Tibial nerve (tissue), 4 donors: ENCODE results near the gene FAM13B. TPM values are rescaled to one million over a fixed set of nuclear protein-coding genes. Genes with fewer than 3 reads are reported as not detected.
A peak's percentile ranks its signal among the peaks of the same experiment; 100 is the strongest.

ENCODE experiments used
- DNase-seq, 2 donors: peaks; one replicate each; pipeline ENCODE4 v3.0.0-alpha.2; 2019; ENCODE audit warnings: low spot score in 2 of 2
- H3K27ac ChIP-seq, 4 donors: fragments of 200-600 bp; sonication (generic) in 3 of 4; one replicate each; pipeline ENCODE4 v1.5.1; 2017 to 2019; ENCODE audit warnings: mild to moderate bottlenecking in 1 of 4
- H3K27me3 ChIP-seq, 2 donors: fragments of 200-600 bp; sonication (generic) in 1 of 2; one replicate each; pipeline versions ENCODE4 v1.5.1 to v1.6.0; 2017 to 2019
- H3K36me3 ChIP-seq, 3 donors: fragments of 200-600 bp; sonication (generic); one replicate each; pipeline ENCODE4 v1.5.1; 2018 to 2019
- H3K4me1 ChIP-seq, 4 donors: fragments of 200-600 bp; sonication (generic) in 3 of 4; one replicate each; pipeline ENCODE4 v1.5.1; 2017 to 2019
- H3K4me3 ChIP-seq, 4 donors: fragments of 200-600 bp; sonication (generic) in 3 of 4; one replicate each; pipeline ENCODE4 v1.5.1; 2017 to 2019; ENCODE audit warnings: mild to moderate bottlenecking in 1 of 4, moderate library complexity in 1 of 4
- H3K9me3 ChIP-seq, 4 donors: fragments of 200-600 bp; sonication (generic) in 3 of 4; one replicate each; pipeline ENCODE4 v1.5.1; 2017 to 2019
- EP300 ChIP-seq, 2 donors: sonication (generic); formaldehyde crosslinking; IDR thresholded peaks; one replicate each; pipeline ENCODE4 v1.6.1; 2017; ENCODE audit warnings: antibody characterized with exemption in 2 of 2, mild to moderate bottlenecking in 1 of 2
- POLR2A ChIP-seq, 2 donors: fragments of 450-650 bp; IDR thresholded peaks; one replicate each; pipeline ENCODE4 v1.6.1; 2017; ENCODE audit warnings: antibody characterized with exemption in 2 of 2, mild to moderate bottlenecking in 2 of 2, moderate library complexity in 2 of 2
- WGBS, 2 donors: methylation state at CpG; one replicate each; pipeline ENCODE4 v1.1.5; 2018; 5-methylcytosine and 5-hydroxymethylcytosine counted together
- total RNA-seq, 4 donors: library from RNA; depleted of rRNA; stranded (reverse); fragments of >200 nt; gene quantifications; one replicate each; pipeline ENCODE4 v1.1.0, GENCODE V29; 2016
- TF ChIP-seq, protein P1 (sequence below), 5 experiments: fragments of 200-600 bp in 3 of 5; fragments of 450-650 bp in 2 of 5; sonication (generic) in 3 of 5; IDR thresholded peaks; one replicate each; pipeline ENCODE4 v1.5.1; 2016 to 2019; ENCODE audit warnings: antibody characterized with exemption in 5 of 5, mild to moderate bottlenecking in 3 of 5, moderate library complexity in 2 of 5

The FAM13B gene
- total RNA-seq, 4 donors from 2014 or later, result 59.4 to 85.9 (median 72.3) TPM

DNA sequence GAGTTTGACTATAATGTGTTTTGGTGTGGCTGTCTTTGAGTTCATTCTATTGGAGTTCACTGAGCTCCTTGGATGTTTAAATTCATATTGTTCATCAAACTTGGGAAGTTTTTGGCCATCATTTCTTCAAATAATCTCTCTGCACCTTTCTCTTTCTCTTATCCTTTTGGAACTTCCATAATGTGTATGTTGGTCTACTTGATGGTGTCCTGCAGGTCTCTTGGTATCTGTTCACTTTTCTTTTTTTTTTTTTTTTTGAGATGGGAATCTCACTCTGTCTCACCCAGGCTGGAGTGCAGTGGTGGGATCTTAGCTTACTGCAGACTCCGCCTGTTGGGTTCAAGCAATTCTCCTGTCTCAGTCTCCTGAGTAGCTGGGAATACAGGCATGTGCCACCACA, 116.0 kb downstream of the FAM13B start:
- 94 to 100% methylated on average over 1 of the region's 1 CpG for WGBS, 2 donors
- H3K36me3 ChIP-seq, result no peaks in the 10 kb centered on the region
- TF ChIP-seq, protein P1, sequence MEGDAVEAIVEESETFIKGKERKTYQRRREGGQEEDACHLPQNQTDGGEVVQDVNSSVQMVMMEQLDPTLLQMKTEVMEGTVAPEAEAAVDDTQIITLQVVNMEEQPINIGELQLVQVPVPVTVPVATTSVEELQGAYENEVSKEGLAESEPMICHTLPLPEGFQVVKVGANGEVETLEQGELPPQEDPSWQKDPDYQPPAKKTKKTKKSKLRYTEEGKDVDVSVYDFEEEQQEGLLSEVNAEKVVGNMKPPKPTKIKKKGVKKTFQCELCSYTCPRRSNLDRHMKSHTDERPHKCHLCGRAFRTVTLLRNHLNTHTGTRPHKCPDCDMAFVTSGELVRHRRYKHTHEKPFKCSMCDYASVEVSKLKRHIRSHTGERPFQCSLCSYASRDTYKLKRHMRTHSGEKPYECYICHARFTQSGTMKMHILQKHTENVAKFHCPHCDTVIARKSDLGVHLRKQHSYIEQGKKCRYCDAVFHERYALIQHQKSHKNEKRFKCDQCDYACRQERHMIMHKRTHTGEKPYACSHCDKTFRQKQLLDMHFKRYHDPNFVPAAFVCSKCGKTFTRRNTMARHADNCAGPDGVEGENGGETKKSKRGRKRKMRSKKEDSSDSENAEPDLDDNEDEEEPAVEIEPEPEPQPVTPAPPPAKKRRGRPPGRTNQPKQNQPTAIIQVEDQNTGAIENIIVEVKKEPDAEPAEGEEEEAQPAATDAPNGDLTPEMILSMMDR (IDR thresholded peaks at IDR 0.05), result no peak
- TF ChIP-seq POLR2A (IDR thresholded peaks at IDR 0.05) (no peak), EP300 (IDR thresholded peaks at IDR 0.05) (no peak)

DNA sequence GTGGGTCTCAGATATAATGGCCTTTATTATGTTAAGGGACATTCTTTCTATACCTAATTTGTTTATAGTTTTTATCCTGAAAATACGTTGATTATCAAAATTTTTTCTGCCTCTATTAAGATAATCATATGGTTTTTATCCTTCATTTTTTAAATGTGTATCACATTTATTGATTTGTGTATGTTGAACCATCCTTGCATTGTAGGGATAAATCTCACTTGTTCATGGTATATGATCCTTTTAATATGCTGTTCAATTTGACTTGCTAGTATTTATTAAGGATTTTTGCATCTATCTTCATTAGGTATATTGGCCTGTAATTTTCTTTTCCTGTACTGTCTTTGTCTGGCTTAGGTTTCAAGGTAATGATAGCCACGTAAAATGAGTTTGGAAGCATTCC, 118.1 kb downstream of the FAM13B start:
- no peak overlapping the region for H3K4me3 ChIP-seq
- no peak for TF ChIP-seq POLR2A (IDR thresholded peaks at IDR 0.05)
- TF ChIP-seq, protein P1 (IDR thresholded peaks at IDR 0.05), result no peak
- TF ChIP-seq EP300 (IDR thresholded peaks at IDR 0.05), result no peak
- H3K36me3 ChIP-seq, result no peaks in the 10 kb centered on the region
- WGBS, 2 donors, result 93 to 95% methylated on average over 2 of the region's 2 CpGs
- peaks cover 0 to 22% (median 0%) of the 10 kb centered on the region in 4 donors for H3K9me3 ChIP-seq
- no peak for DNase-seq
- no peaks in the 10 kb centered on the region for H3K4me1 ChIP-seq
- no peak overlapping the region for H3K27ac ChIP-seq
- no peaks in the 10 kb centered on the region for H3K27me3 ChIP-seq

More for the DNA sequence above, 116.0 kb downstream of the FAM13B start:
- DNase-seq, result no peak
- no peaks in the 10 kb centered on the region for H3K27me3 ChIP-seq
- no peak overlapping the region for H3K27ac ChIP-seq
- no peak overlapping the region for H3K4me3 ChIP-seq
- H3K9me3 ChIP-seq, result peaks cover 0 to 16% (median 0%) of the 10 kb centered on the region in 4 donors
- H3K4me1 ChIP-seq, result no peaks in the 10 kb centered on the region

DNA sequence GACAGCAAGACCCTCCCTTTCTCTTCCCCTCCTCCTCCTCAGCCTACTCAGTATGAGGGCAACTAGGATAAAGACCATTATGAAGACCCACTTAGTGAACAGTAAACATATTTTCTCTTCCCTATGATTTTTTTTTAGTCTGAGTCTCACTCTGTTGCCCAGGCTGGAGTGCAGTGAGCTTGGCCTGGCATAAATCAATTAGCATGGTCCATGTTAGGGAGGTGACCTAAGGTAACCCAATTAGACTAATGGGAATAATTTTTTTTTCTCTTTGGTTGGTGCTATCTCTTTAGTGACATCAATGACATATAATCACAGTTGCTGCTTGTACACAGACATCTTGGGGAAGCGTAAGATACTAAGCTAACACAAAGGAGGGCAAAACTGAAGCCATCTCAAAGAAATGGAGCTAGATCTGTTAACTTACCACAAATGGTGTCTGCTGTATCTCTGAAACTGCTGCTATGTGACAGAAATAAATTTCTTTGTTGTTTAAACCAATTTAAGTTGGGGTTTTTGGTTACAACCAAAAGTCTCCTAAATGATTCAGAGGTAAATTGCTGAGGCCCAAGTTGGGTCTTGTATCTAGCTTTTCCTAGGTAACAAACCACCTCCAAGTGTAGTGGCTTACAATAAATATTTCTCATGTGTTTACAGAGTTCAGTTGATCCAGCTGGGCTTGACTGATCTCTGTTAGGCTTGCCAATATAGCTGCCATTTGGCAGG, 130.3 kb downstream of the FAM13B start:
- no peak for DNase-seq
- no peak overlapping the region for H3K4me3 ChIP-seq
- H3K27me3 ChIP-seq, result no peaks in the 10 kb centered on the region
- H3K9me3 ChIP-seq, result no peaks in the 10 kb centered on the region
- peaks cover 0 to 4% (median 0%) of the 10 kb centered on the region in 4 donors for H3K4me1 ChIP-seq
- no peaks in the 10 kb centered on the region for H3K36me3 ChIP-seq
- peak overlapping the region in 1 of 4 donors; percentile 67 for H3K27ac ChIP-seq
- 96 to 98% methylated on average over 1 of the region's 1 CpG for WGBS, 2 donors
- TF ChIP-seq, protein P1 (IDR thresholded peaks at IDR 0.05), result no peak
- TF ChIP-seq EP300 (IDR thresholded peaks at IDR 0.05), result no peak
- TF ChIP-seq POLR2A (IDR thresholded peaks at IDR 0.05), result no peak

DNA sequence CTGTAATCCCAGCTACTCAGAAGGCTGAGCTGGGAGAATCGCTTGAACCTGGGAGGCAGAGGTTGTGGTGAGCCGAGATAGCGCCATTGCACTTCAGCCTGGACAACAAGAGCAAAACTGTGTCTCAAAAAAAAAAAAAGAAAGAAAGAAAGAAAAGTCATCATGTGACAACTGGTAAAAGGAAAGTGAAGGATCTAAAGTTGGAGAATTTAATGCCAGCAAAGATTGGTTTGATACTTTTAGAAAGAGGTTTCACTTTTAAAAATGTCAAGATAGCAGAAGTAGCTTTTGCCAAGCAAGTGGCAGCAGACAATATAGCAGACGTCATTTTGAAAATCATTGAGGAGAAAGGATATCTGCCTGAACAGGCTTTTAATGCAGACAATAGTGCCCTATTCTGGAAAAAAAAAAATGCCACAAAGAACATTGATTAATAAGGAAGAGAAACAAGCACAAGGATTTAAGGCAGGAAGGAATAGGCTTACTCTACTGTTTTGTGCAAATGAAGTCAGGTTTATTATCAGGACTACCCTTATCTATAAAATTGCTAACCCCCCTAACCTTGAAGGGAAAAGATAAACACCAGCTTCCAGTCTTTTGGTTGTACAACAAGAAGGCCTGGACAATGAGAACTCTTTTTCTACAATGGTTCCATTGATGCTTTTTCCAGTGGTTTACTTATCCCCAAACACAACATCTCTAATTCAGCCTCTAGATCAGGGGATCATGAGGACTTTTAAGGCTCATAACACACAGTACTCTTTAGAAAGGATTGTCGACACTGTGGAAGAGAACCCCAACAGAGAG, 131.7 kb downstream of the FAM13B start:
- Histone ChIP-seq H3K27me3 (no peaks in the 10 kb centered on the region), H3K27ac (peak overlapping the region in 3 of 4 donors; percentile 29 to 67 (median 59)), H3K4me1 (peaks cover 0 to 4% (median 0%) of the 10 kb centered on the region in 4 donors), H3K4me3 (peak overlapping the region in 1 of 4 donors; percentile 1), H3K9me3 (no peaks in the 10 kb centered on the region), H3K36me3 (no peaks in the 10 kb centered on the region)
- 48 to 56% methylated on average over 5 of the region's 5 CpGs for WGBS, 2 donors
- TF ChIP-seq EP300 (IDR thresholded peaks at IDR 0.05), result no peak
- no peak for TF ChIP-seq POLR2A (IDR thresholded peaks at IDR 0.05)
- TF ChIP-seq, protein P1 (IDR thresholded peaks at IDR 0.05), result no peak
- no peak for DNase-seq

DNA sequence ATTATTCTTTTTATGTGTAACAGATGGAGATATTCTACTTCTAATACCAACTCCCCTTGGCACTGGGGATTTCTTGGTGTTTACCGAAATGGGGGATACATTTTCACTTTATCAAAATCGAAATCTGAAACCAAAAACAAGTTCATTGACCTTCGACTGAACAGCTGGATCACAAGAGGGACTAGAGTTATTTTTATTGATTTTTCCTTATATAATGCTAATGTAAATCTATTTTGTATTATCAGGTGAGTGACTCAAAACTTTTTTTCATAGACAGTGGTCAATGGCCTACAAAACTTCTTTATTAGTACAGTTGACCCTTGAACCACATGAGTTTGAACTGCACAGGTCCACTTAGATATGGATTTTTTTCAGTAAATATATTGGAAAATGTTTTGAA, 133.4 kb downstream of the FAM13B start:
- 86 to 92% methylated on average over 3 of the region's 3 CpGs for WGBS, 2 donors
- H3K27ac ChIP-seq, result no peak overlapping the region
- no peak overlapping the region for H3K4me3 ChIP-seq
- no peaks in the 10 kb centered on the region for H3K36me3 ChIP-seq
- peaks cover 0 to 4% (median 0%) of the 10 kb centered on the region in 4 donors for H3K4me1 ChIP-seq
- H3K27me3 ChIP-seq, result no peaks in the 10 kb centered on the region
- DNase-seq, result no peak
- no peak for TF ChIP-seq POLR2A (IDR thresholded peaks at IDR 0.05)
- TF ChIP-seq, protein P1 (IDR thresholded peaks at IDR 0.05), result no peak
- TF ChIP-seq EP300 (IDR thresholded peaks at IDR 0.05), result no peak
- no peaks in the 10 kb centered on the region for H3K9me3 ChIP-seq
